Prostate gland (tissue), 2 donors: Measurements from ENCODE around the gene SYNE1. TPM values are rescaled to one million over a fixed set of nuclear protein-coding genes. Genes with fewer than 3 reads are reported as not detected.

Experiments
- DNase-seq: peaks from one replicate; pipeline ENCODE4 v3.0.0-alpha.2; 2019; ENCODE audit warnings: low spot score
- H3K27ac ChIP-seq, 2 donors: fragments of 200-600 bp; sonication (generic); 2 replicates each; pipeline ENCODE4 v1.5.1; 2017 to 2019
- H3K27me3 ChIP-seq: fragments of 200-600 bp; sonication (generic); replicated peaks from 2 replicates; pipeline ENCODE4 v1.5.1; 2019; ENCODE audit not compliant: insufficient read depth
- H3K36me3 ChIP-seq, 2 donors: fragments of 200-600 bp; sonication (generic); 1 replicate in 1 of 2; 2 replicates in 1 of 2; pipeline versions ENCODE4 v1.5.1 to v1.8.1; 2017 to 2019
- H3K4me1 ChIP-seq: fragments of 200-600 bp; sonication (generic); replicated peaks from 2 replicates; pipeline ENCODE4 v1.5.1; 2019
- H3K4me3 ChIP-seq, 2 donors: fragments of 200-600 bp; sonication (generic); 2 replicates each; pipeline ENCODE4 v1.5.1; 2017 to 2019
- H3K9me3 ChIP-seq: fragments of 200-600 bp; sonication (generic); 2 replicates; pipeline ENCODE4 v1.5.1; 2017
- CTCF ChIP-seq, 4 experiments: fragments of 200-600 bp in 2 of 4; fragments of 450-650 bp in 2 of 4; sonication (generic) in 2 of 4; IDR thresholded peaks; 1 replicate in 3 of 4; 2 replicates in 1 of 4; pipeline ENCODE4 v1.5.1; 2016 to 2019; ENCODE audit warnings: antibody characterized with exemption in 4 of 4, mild to moderate bottlenecking in 2 of 4, moderate library complexity in 2 of 4
- POLR2A ChIP-seq: fragments of 450-650 bp; IDR thresholded peaks from one replicate; pipeline ENCODE4 v1.6.1; 2016; ENCODE audit warnings: antibody characterized with exemption, mild to moderate bottlenecking
- POLR2AphosphoS5 ChIP-seq: sonication (generic); formaldehyde crosslinking; IDR thresholded peaks from one replicate; pipeline ENCODE4 v1.6.1; 2017; ENCODE audit warnings: antibody characterized with exemption
- WGBS: methylation state at CpG from one replicate; pipeline ENCODE4 v1.1.5; 2018; 5-methylcytosine and 5-hydroxymethylcytosine counted together
- intact Hi-C: fragments of 100-400 bp; cut with DNase I; formaldehyde crosslinking; loops from one replicate; pipeline ENCODE4 v1.14.2; 2022
- total RNA-seq, 2 donors: library from RNA; depleted of rRNA; stranded (reverse); fragments of >200 nt; gene quantifications; one replicate each; pipeline ENCODE4 v1.1.0, GENCODE V29; 2016

The SYNE1 gene
- total RNA-seq, 2 donors from 2014 or later, result 36.5 to 154 TPM

- WGBS, result 47% methylated on average over 8 of the region's 8 CpGs
- H3K4me1 ChIP-seq, result no peaks in the 10 kb centered on the region
- no peaks in the 10 kb centered on the region for H3K9me3 ChIP-seq
- H3K27me3 ChIP-seq, result no peaks in the 10 kb centered on the region
- no peak overlapping the region for H3K4me3 ChIP-seq
- no peak for TF ChIP-seq CTCF (IDR thresholded peaks at IDR 0.05)
- no peak for TF ChIP-seq POLR2A
- no peak for TF ChIP-seq POLR2AphosphoS5
- H3K27ac ChIP-seq, result no peak overlapping the region
- DNase-seq, result no peak
- intact Hi-C loops, result no loop called here
- no peaks in the 10 kb centered on the region for H3K36me3 ChIP-seq
Measured at GRCh38 chr6:152135755-152136448, 501.3 kb downstream of the SYNE1 start.

DNA sequence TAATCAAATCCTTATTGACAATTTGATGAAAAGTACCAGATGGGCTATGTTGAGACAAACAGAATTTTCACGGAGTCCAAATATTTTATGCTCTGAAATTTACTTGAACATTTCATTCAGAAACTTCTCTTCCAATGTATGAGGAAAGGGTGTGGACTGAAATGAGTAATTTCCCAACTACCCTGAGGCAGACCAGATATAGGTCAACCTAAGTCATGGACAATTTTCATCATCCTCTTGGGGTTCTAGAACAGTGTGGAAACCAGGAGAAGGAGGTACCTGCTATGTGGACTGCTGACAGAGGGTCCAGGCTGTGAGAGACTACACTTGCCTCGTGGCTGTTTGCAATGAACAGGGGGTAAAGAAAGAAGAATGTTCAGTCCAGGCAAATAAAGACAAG lies 506.7 kb downstream of the SYNE1 start:
- no peaks in the 10 kb centered on the region for H3K4me1 ChIP-seq
- intact Hi-C loops, result no loop called here
- no peak overlapping the region for H3K4me3 ChIP-seq
- no peaks in the 10 kb centered on the region for H3K27me3 ChIP-seq
- no peak overlapping the region for H3K27ac ChIP-seq
- TF ChIP-seq CTCF (IDR thresholded peaks at IDR 0.05) (no peak), POLR2A (no peak), POLR2AphosphoS5 (no peak)
- DNase-seq, result no peak
- no peaks in the 10 kb centered on the region for H3K36me3 ChIP-seq
- 88% methylated on average over 2 of the region's 2 CpGs for WGBS
- H3K9me3 ChIP-seq, result no peaks in the 10 kb centered on the region

- DNase-seq, result no peak
- no peak overlapping the region for H3K4me3 ChIP-seq
Measured at GRCh38 chr6:152129691-152130151, 507.4 kb downstream of the SYNE1 start.

DNA sequence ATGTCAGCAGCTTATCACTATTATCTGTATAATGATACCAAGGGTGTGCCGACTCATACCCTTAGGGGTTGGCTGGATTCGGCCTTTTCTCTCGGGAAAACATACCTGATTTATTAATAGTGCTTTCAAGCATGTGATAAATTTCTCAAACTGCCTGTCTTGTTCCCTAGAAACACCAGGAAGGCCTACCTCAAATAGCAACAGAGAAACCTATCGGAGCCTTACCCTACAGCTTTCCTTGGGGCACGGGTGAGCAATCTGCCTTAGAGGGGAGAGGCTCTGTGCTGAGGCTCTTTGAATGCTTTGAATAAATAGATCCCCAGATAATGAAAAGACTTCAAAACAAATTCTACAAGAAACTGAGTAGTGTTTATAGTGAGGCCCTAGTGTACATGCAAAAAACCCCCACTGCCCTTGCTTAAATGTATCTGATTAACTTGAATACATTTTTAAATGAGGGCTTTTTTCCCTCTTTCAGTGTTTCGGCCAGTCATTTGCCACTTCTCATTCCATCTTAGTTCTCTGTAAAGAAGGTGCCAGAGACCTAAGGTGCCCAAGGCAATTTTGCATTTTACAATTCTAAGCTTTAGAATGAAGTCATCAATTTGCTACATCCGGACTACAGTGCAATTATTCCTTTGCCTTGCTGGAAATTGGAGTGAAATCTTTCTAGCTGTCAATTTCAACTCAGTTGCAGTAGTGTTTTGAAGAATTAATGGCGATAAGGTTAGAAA lies 509.6 kb downstream of the SYNE1 start:
- DNase-seq, result no peak
- Histone ChIP-seq H3K4me3 (no peak overlapping the region), H3K36me3 (no peaks in the 10 kb centered on the region), H3K9me3 (no peaks in the 10 kb centered on the region), H3K27ac (no peak overlapping the region), H3K27me3 (no peaks in the 10 kb centered on the region), H3K4me1 (no peaks in the 10 kb centered on the region)
- TF ChIP-seq CTCF (IDR thresholded peaks at IDR 0.05), result no peak
- TF ChIP-seq POLR2AphosphoS5, result no peak
- TF ChIP-seq POLR2A, result no peak
- intact Hi-C loops, result loop anchor here (5.0 kb wide), 1 partner anchor 140 kb away; no protein-coding TSS in a partner anchor
- 68% methylated on average over 8 of the region's 8 CpGs for WGBS

More at GRCh38 chr6:152129691-152130151, 507.4 kb downstream of the SYNE1 start:
- no peaks in the 10 kb centered on the region for H3K27me3 ChIP-seq
- H3K4me1 ChIP-seq, result no peaks in the 10 kb centered on the region
- no peaks in the 10 kb centered on the region for H3K36me3 ChIP-seq
- 59% methylated on average over 9 of the region's 9 CpGs for WGBS
- H3K9me3 ChIP-seq, result no peaks in the 10 kb centered on the region
- no peak for TF ChIP-seq POLR2A
- no peak for TF ChIP-seq POLR2AphosphoS5
- TF ChIP-seq CTCF (IDR thresholded peaks at IDR 0.05), result no peak
- no peak overlapping the region for H3K27ac ChIP-seq
- intact Hi-C loops, result loop anchor here (5.0 kb wide), 1 partner anchor 138 kb away; no protein-coding TSS in a partner anchor
